OCI-LY7 (cell line): ENCODE data around the gene TMEM131L. TPM values are rescaled to one million over a fixed set of nuclear protein-coding genes. Genes with fewer than 3 reads are reported as not detected.
A peak's percentile ranks its signal among the peaks of the same experiment; 100 is the strongest.

Experiments used
- BruUV-seq: library from RNA; stranded (reverse); fragments of 400-500 nt; replicated peaks from 2 replicates; lab custom pipeline; 2021; lab: Mats Ljungman, UMichigan
- CTCF ChIA-PET: fragments of 300-600 bp; sonication (Branson Sonifier 250); formaldehyde crosslinking; loops from one replicate; lab custom pipeline; 2022; ENCODE audit warnings: antibody characterized with exemption; ENCODE audit not compliant: unreplicated experiment; lab: Charles Lee
- POLR2A ChIA-PET: fragments of 300-600 bp; sonication (Branson Sonifier 250); formaldehyde crosslinking; loops from one replicate; lab custom pipeline; 2022; ENCODE audit warnings: antibody characterized with exemption; lab: Charles Lee
- DNase-seq: peaks from one replicate; pipeline ENCODE4 v3.0.0-alpha.2; 2015; ENCODE audit warnings: low spot score
- H2AFZ ChIP-seq: fragments of 200-600 bp; sonication (generic), shearing (Covaris generic); 2 replicates; pipeline ENCODE4 v1.6.1; 2014; ENCODE audit warnings: mild to moderate bottlenecking, antibody characterized with exemption, low read length, moderate library complexity
- H3K27ac ChIP-seq: fragments of 200-600 bp; sonication (generic); 2 replicates; pipeline ENCODE4 v1.5.1; 2014; ENCODE audit warnings: mixed run types, low read depth, mild to moderate bottlenecking, moderate library complexity, low read length, inconsistent platforms; ENCODE audit not compliant: poor library complexity, severe bottlenecking
- H3K36me3 ChIP-seq: fragments of 200-600 bp; sonication (generic); 2 replicates; pipeline ENCODE4 v1.6.1; 2014; ENCODE audit warnings: mild to moderate bottlenecking, antibody characterized with exemption, low read length, moderate library complexity, mixed read lengths; ENCODE audit not compliant: insufficient read depth
- H3K4me1 ChIP-seq: fragments of 200-600 bp; sonication (generic); 2 replicates; pipeline ENCODE4 v1.5.1; 2014; ENCODE audit warnings: mild to moderate bottlenecking, low read length; ENCODE audit not compliant: insufficient read depth, poor library complexity, severe bottlenecking
- H3K4me2 ChIP-seq: fragments of 200-600 bp; sonication (generic); 2 replicates; pipeline ENCODE4 v1.6.1; 2014; ENCODE audit warnings: mild to moderate bottlenecking, low read length
- H3K4me3 ChIP-seq: fragments of 200-600 bp; sonication (generic); 2 replicates; pipeline ENCODE4 v1.5.1; 2014; ENCODE audit warnings: mild to moderate bottlenecking, low read depth, low read length; ENCODE audit not compliant: poor library complexity, severe bottlenecking
- H3K79me2 ChIP-seq: fragments of 200-600 bp; sonication (generic); 2 replicates; pipeline ENCODE4 v1.6.1; 2016; ENCODE audit warnings: low read depth, mild to moderate bottlenecking, low read length, moderate library complexity, mixed read lengths; ENCODE audit not compliant: insufficient read depth
- H3K9me2 ChIP-seq: fragments of 200-600 bp; sonication (generic); 2 replicates; pipeline ENCODE4 v1.6.1; 2016; ENCODE audit warnings: mild to moderate bottlenecking, low read length, mixed read lengths; ENCODE audit not compliant: insufficient read depth
- H3K9me3 ChIP-seq: fragments of 200-600 bp; sonication (generic); 2 replicates; pipeline ENCODE4 v1.6.1; 2014; ENCODE audit warnings: mild to moderate bottlenecking, mixed run types, low read length, mixed read lengths
- H4K20me1 ChIP-seq: fragments of 200-600 bp; sonication (generic); 2 replicates; pipeline ENCODE4 v1.6.1; 2014; ENCODE audit warnings: mild to moderate bottlenecking, antibody characterized with exemption, low read length, moderate library complexity, mixed read lengths; ENCODE audit not compliant: insufficient read depth
- CTCF ChIP-seq: fragments of 200-600 bp; sonication (generic); conservative IDR thresholded peaks from 2 replicates; pipeline ENCODE4 v1.5.1; 2014; ENCODE audit warnings: mild to moderate bottlenecking, antibody characterized with exemption, low read length, moderate library complexity, mixed read lengths
- EZH2phosphoT487 ChIP-seq: fragments of 200-600 bp; sonication (generic); IDR thresholded peaks from 2 replicates; pipeline ENCODE4 v1.6.1; 2018; ENCODE audit warnings: low read depth, borderline replicate concordance, mild to moderate bottlenecking, mixed run types, antibody characterized with exemption, low read length, moderate library complexity, mixed read lengths
- intact Hi-C: fragments of 100-400 bp; cut with micrococcal nuclease; formaldehyde crosslinking; loops from one replicate; pipeline ENCODE4 v1.10.0; 2022; ENCODE audit not compliant: unreplicated experiment
- total RNA-seq, 2 experiments: library from RNA; depleted of rRNA in 1 of 2; stranded (reverse); fragments of >200 nt in 1 of 2; shearing (Covaris generic) in 1 of 2; gene quantifications; 2 replicates each; pipeline ENCODE4 v1.2.3, GENCODE V29; 2014 to 2022

The TMEM131L gene
- total RNA-seq, 2 experiments from 2014 or later, result 133 to 148 TPM

- H3K9me2 ChIP-seq, result no peaks in the 10 kb centered on the region
- intact Hi-C loops, result no loop called here
- H3K4me3 ChIP-seq, result no peak overlapping the region
- DNase-seq, result no peak
- TF ChIP-seq CTCF, result no peak
- no peak overlapping the region for H3K4me2 ChIP-seq
- peaks cover 96% of the 10 kb centered on the region for H3K36me3 ChIP-seq
- no TSS peak for BruUV-seq
- H3K79me2 ChIP-seq, result peaks cover 100% of the 10 kb centered on the region
- POLR2A ChIA-PET, result interaction anchor here (0.6 to 1.0 kb wide), 7 partner anchors 8 to 81 kb away, joined by 3 to 6 read pairs (median 4); no protein-coding TSS in a partner anchor
- peaks cover 50% of the 10 kb centered on the region for H4K20me1 ChIP-seq
- peaks cover 29% of the 10 kb centered on the region for H3K4me1 ChIP-seq
- H3K27ac ChIP-seq, result peak overlapping the region; percentile 18
- H2AFZ ChIP-seq, result no peak overlapping the region
- no peaks in the 10 kb centered on the region for H3K9me3 ChIP-seq
- CTCF ChIA-PET, result no interaction called here
These were observed 35.4 kb downstream of the TMEM131L start for GRCh38 chr4:153501578-153501977.

- H2AFZ ChIP-seq, result no peak overlapping the region
- ChIA-PET POLR2A (interaction anchor here (0.6 to 1.0 kb wide), 3 partner anchors 33 to 510 kb away, joined by 3 to 5 read pairs (median 3); no protein-coding TSS in a partner anchor), CTCF (no interaction called here)
- no peaks in the 10 kb centered on the region for H3K9me3 ChIP-seq
- TF ChIP-seq CTCF, result no peak
- TF ChIP-seq EZH2phosphoT487, result no peak
- H3K36me3 ChIP-seq, result peaks cover 95% of the 10 kb centered on the region
- H3K27ac ChIP-seq, result no peak overlapping the region
- peaks cover 19% of the 10 kb centered on the region for H3K4me1 ChIP-seq
- H3K4me2 ChIP-seq, result no peak overlapping the region
- H4K20me1 ChIP-seq, result peaks cover 50% of the 10 kb centered on the region
- intact Hi-C loops, result no loop called here
- peaks cover 99% of the 10 kb centered on the region for H3K79me2 ChIP-seq
- no peaks in the 10 kb centered on the region for H3K9me2 ChIP-seq
- DNase-seq, result no peak
- H3K4me3 ChIP-seq, result no peak overlapping the region
- no TSS peak for BruUV-seq
These were observed 36.4 kb downstream of the TMEM131L start for GRCh38 chr4:153502584-153502983.

- H3K4me1 ChIP-seq, result peaks cover 6% of the 10 kb centered on the region
- no peak overlapping the region for H3K27ac ChIP-seq
- TF ChIP-seq CTCF (no peak), EZH2phosphoT487 (no peak)
- H3K4me3 ChIP-seq, result no peak overlapping the region
- intact Hi-C loops, result no loop called here
- peaks cover 99% of the 10 kb centered on the region for H3K79me2 ChIP-seq
- POLR2A ChIA-PET, result interaction anchor here (0.7 kb wide), 1 partner anchor 203 kb away, joined by 3 read pairs; no protein-coding TSS in a partner anchor
- no peak for DNase-seq
- no peak overlapping the region for H3K4me2 ChIP-seq
- BruUV-seq, result no TSS peak
- CTCF ChIA-PET, result no interaction called here
- peaks cover 95% of the 10 kb centered on the region for H3K36me3 ChIP-seq
- peaks cover 47% of the 10 kb centered on the region for H4K20me1 ChIP-seq
- H3K9me2 ChIP-seq, result no peaks in the 10 kb centered on the region
- H2AFZ ChIP-seq, result no peak overlapping the region
- H3K9me3 ChIP-seq, result no peaks in the 10 kb centered on the region
These were observed 40.5 kb downstream of the TMEM131L start for GRCh38 chr4:153506341-153507309.
